HG03354 (cell line): ENCODE data around the gene NOP16.

ENCODE experiments used
- ATAC-seq: cut with Tn5 transposase; IDR thresholded peaks from one replicate; pipeline ENCODE4 v1.9.1; 2021; ENCODE audit warnings: mild to moderate bottlenecking; ENCODE audit not compliant: unreplicated experiment, poor library complexity, severe bottlenecking

NOP16 gene

GRCh38 chr5:176388444-176389134 lies at the start of gene NOP16, which contains the start of gene HIGD2A:
Gene NOP16 (minus strand): TSS chr5:176388598. CDS start chr5:176388539, 59 bp downstream.
Gene HIGD2A (plus strand): TSS chr5:176388751. CDS start chr5:176388820, 69 bp downstream.
- ATAC-seq = peak; percentile 94

- no peak for ATAC-seq
Observed at GRCh38 chr5:176436656-176437055, 48.3 kb upstream of the NOP16 start.

GRCh38 chr5:176432707-176433106 lies 44.3 kb upstream of the NOP16 start:
- no peak for ATAC-seq

GRCh38 chr5:176429972-176430371 lies 41.6 kb upstream of the NOP16 start:
- no peak for ATAC-seq

GRCh38 chr5:176427971-176428370 lies 39.6 kb upstream of the NOP16 start:
- no peak for ATAC-seq

- no peak for ATAC-seq
Observed at GRCh38 chr5:176426876-176427275, 38.5 kb upstream of the NOP16 start.

- no peak for ATAC-seq
Observed at GRCh38 chr5:176425791-176426190, 37.4 kb upstream of the NOP16 start.

GRCh38 chr5:176425138-176425537 lies 36.7 kb upstream of the NOP16 start:
- ATAC-seq = no peak

GRCh38 chr5:176424181-176424580 lies 35.8 kb upstream of the NOP16 start:
- ATAC-seq = no peak

- ATAC-seq = no peak
Observed at GRCh38 chr5:176420972-176421544, 32.7 kb upstream of the NOP16 start.

- no peak for ATAC-seq
Observed at GRCh38 chr5:176420086-176420485, 31.7 kb upstream of the NOP16 start.

- no peak for ATAC-seq
Observed at GRCh38 chr5:176418251-176418650, 29.9 kb upstream of the NOP16 start.

- no peak for ATAC-seq
Observed at GRCh38 chr5:176416965-176417364, 28.6 kb upstream of the NOP16 start.

GRCh38 chr5:176415952-176416924 lies 27.8 kb upstream of the NOP16 start, which contains the start of gene CLTB:
Gene CLTB (minus strand): TSS chr5:176416539. CDS start chr5:176416363, 176 bp downstream.
- peak; percentile 88 for ATAC-seq

GRCh38 chr5:176415240-176415951 lies 27.0 kb upstream of the NOP16 start:
- ATAC-seq = peak; percentile 4

- ATAC-seq = no peak
Observed at GRCh38 chr5:176414704-176415103, 26.3 kb upstream of the NOP16 start.

GRCh38 chr5:176413709-176414191 lies 25.4 kb upstream of the NOP16 start:
- no peak for ATAC-seq

GRCh38 chr5:176413255-176413565 lies 24.8 kb upstream of the NOP16 start:
- no peak for ATAC-seq

- no peak for ATAC-seq
Observed at GRCh38 chr5:176412517-176413254, 24.3 kb upstream of the NOP16 start.
